GM13976 (cell line): ENCODE results near the gene KIF6.

Experiments
- DNase-seq: peaks from one replicate; pipeline ENCODE4 v3.0.0; 2012; ENCODE audit warnings: low spot score
- CTCF ChIP-seq: IDR thresholded peaks from 2 replicates; pipeline ENCODE4 v1.5.1; 2012; ENCODE audit warnings: borderline replicate concordance, mild to moderate bottlenecking; ENCODE audit not compliant: insufficient read depth; ENCODE audit errors: extremely low read depth, missing control alignments, control extremely low read depth
- in situ Hi-C: fragments of 300-500 bp; cut with MboI; formaldehyde crosslinking; loops from one replicate; pipeline ENCODE4 v1.12.0; 2022; ENCODE audit warnings: low sequenced_read_pairs, mixed read lengths, inconsistent platforms; ENCODE audit not compliant: unreplicated experiment

The KIF6 gene

GRCh38 chr6:39476670-39477069, 248.5 kb downstream of the KIF6 start:
- in situ Hi-C loops = no loop called here
- DNase-seq = no peak
- TF ChIP-seq CTCF = no peak

- TF ChIP-seq CTCF = no peak
- in situ Hi-C loops = no loop called here
- no peak for DNase-seq
Observed at GRCh38 chr6:39476151-39476550, 249.1 kb downstream of the KIF6 start.

GRCh38 chr6:39471954-39472659, 253.1 kb downstream of the KIF6 start:
- TF ChIP-seq CTCF = no peak
- in situ Hi-C loops = no loop called here
- no peak for DNase-seq

GRCh38 chr6:39470506-39470905, 254.7 kb downstream of the KIF6 start:
- in situ Hi-C loops = no loop called here
- DNase-seq = no peak
- no peak for TF ChIP-seq CTCF

GRCh38 chr6:39468385-39468784, 256.8 kb downstream of the KIF6 start:
- no peak for DNase-seq
- in situ Hi-C loops = no loop called here

GRCh38 chr6:39466631-39467030, 258.6 kb downstream of the KIF6 start:
- no peak for TF ChIP-seq CTCF
- no peak for DNase-seq
- in situ Hi-C loops = no loop called here

More at GRCh38 chr6:39468385-39468784, 256.8 kb downstream of the KIF6 start:
- no peak for TF ChIP-seq CTCF

GRCh38 chr6:39465539-39465938, 259.7 kb downstream of the KIF6 start:
- in situ Hi-C loops = no loop called here
- DNase-seq = no peak
- no peak for TF ChIP-seq CTCF
